Activated T-cell treated with anti-CD3 and anti-CD28 coated beads for 4 hours (primary cell): ENCODE measurements around the gene CABLES1.
"Not testable (repeated sequence)": the region's sequence is repeated elsewhere in the genome, so short reads cannot be mapped to it uniquely, and the experiment has no call there.

Experiments
- DNase-seq: peaks from one replicate; pipeline ENCODE4 v3.0.0-alpha.2; 2020

The CABLES1 gene

DNA sequence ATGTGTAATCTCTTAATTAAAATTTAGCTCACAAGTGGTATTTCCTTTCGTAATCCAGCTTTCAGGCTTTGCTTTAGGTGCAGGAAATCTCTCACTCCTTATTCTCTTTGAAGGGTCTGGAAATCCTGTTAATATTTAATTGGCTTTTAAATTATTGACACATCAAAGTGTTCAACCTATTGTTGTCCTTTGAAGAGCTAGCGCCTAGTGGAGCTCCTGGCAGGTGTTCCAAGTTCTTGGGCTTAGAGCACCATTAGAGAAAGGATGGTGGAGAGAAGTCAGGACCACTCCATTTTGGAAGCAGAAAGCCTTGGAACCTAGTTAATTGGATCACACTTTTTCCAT, 92.4 kb downstream of the CABLES1 start:
- DNase-seq, result no peak

- DNase-seq, result no peak
Observed at GRCh38 chr18:23228102-23229061, 93.1 kb downstream of the CABLES1 start.

DNA sequence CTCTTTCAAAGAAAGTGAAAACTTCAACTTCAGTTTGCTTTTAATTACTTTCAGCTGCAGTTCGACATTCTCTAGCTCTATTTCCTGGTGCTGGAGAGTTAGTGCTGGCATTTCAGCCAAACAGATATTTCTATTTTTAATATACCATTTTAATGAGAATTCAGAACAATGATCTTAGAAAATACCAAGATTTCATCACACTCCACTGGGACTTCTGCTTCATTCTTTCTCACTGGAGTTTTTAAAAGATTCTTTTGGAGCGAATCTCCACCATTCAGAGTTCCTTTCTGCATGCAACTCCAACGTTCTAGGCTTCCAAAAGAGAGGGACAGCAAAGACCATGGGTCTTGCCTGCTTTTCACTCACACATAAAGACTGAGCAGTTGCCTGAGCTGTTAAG, 94.2 kb downstream of the CABLES1 start:
- DNase-seq, result no peak

- no peak for DNase-seq
Observed at GRCh38 chr18:23230686-23231085, 95.4 kb downstream of the CABLES1 start.

GRCh38 chr18:23231340-23232021, 96.2 kb downstream of the CABLES1 start:
- peak; percentile 50 for DNase-seq

DNA sequence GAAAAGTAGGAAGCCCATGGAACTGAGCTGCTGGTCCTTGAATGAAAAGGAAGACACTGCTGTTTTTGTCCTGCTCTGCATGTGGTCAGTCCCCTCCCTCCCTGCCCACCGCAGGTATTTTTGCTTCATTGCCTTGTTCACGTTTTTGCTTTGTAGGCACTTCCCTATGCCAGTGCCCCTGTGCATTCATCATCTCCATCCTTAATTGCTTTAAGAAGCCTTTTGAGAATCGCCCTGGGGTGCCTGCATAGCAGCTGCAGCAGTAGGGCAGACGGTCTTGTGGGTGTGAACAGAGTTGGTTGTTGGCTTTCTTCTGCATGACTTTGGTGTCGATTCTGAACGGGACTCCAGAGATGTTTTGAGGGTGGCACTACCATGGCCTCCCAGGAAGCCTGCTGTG, 97.0 kb downstream of the CABLES1 start:
- DNase-seq, result no peak

DNA sequence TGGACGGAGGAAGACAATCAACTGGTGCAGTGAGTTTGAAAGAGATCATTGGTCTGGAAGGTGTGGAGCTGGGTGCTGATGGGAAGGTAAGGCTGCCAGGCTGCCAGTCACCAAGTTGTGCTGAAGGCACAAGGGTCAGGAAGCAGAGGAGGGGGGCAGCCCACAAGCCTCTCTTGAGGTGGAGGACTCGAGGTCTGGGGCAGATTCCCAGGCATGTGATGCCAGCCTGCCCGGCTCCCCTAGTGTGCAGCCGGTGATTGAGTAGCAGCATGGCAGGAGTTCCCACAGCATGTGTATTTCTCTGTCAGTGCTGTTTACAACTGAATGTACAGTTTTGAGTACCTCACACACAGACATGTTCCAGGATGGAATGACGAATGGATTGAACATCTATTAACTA, 99.3 kb downstream of the CABLES1 start:
- no peak for DNase-seq

- DNase-seq, result no peak
Observed at GRCh38 chr18:23235336-23235735, 100.1 kb downstream of the CABLES1 start.

DNA sequence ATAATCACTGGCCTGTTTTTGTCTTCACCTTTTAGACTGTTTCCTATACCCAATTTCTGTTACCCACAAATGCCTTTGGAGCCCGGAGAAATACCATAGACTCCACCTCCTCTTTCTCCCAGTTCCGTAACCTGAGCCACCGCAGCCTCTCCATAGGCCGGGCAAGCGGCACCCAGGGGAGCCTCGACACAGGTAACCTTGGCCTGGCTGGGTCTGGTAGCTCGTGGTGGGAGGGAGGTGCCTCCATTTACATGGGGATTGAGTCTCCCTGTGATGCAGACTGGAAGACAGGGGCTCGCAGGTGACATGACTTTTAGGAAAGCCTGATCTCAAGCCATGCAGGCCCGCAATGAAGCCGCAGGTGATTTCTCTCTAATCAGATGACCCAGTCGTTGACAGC, 100.6 kb downstream of the CABLES1 start:
- DNase-seq, result no peak

DNA sequence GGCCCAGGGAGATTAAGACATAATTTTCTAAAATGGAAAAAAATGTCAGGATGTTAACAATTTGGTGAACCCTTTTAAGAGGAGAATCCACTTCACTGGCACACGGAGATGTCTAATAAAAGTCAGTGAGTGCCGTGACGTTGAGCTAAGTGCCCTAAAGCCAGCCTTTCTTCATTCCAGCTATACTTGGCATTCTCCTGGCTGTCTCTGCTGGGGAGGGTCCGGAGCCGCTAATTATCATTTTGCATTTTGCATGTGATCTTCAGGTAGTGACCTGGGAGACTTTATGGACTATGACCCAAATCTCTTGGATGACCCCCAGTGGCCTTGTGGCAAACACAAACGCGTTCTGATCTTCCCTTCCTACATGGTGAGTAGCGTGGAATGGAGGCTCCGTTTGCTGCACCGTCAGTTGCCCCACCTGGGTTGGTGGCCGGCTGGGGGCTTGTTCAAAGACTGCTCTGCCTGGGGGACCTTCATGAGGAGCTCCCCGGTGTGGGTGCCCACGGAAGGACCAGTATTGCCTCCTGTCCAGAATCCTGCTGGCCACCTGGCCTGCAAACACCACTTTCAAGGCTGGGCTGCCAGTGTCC, 101.7 kb downstream of the CABLES1 start:
- DNase-seq, result no peak

- DNase-seq, result no peak
Observed at GRCh38 chr18:23237524-23238151, 102.4 kb downstream of the CABLES1 start.

GRCh38 chr18:23238152-23238531, 102.9 kb downstream of the CABLES1 start:
- no peak for DNase-seq

DNA sequence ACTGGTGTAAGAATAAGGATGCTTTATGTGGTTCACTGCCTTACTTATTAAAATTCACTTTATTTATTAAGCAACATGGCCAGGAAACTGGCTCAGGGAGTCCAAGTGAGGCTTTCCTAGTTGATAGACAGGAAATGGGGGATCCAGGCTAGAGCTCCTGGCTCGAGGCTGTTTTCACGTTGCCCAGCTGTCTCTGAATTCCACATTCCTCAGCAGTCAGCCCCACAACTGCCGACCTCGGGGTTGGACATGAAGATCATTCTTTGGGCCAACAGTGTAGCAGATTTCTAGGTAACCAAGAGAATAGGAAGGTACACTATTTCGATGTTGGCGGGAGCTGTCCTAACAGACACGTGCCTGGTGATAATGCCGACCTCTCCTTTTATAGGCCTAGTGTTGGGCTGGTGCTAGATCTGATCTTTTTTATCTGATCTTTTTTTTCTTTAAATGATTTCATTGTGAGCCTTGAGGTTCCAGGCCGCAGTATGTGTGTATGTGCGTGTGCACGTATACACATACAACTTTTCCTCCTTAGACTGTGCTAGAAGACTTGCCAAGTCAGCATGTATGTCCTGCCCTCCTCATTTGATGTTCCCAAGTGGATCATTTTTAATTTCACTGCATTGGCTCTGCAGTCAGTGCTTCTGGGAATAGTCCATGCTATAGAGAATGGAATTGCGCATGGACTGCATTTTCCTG, 103.5 kb downstream of the CABLES1 start:
- DNase-seq, result no peak

DNA sequence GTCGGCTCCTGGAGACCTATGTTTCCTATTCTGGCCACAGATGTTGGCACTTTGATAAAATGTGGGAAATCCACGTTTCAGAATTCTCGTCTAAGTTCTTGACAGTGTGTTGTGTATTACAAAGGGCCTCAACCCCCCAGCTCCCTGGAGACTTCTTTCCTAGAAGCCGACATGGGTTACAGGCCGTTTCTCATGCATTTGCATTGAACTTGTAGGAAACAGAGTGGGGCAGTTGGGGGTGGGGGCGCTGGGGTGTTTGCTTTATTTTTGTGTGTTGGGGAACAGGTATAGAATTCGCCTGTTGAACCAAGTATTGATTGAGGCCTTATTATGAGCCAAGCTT, 104.0 kb downstream of the CABLES1 start:
- no peak for DNase-seq

- DNase-seq, result no peak
Observed at GRCh38 chr18:23239885-23240608, 104.8 kb downstream of the CABLES1 start.

DNA sequence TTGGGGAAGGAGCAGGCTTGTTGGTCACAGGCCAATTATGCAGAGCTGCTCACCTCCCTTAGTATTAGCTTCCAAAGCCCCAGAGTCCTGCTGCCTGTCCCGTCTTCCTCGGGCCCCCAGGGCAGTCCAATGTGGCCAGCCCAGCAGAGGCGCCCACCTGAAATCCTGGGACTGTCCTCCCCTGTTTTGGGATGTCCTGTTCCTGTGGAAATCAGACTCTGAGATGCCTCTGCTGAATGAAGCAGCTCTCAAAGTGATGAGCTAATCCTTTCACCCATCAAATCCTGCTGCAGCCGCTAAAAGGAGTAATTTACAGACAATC, 105.3 kb downstream of the CABLES1 start:
- DNase-seq, result no peak

DNA sequence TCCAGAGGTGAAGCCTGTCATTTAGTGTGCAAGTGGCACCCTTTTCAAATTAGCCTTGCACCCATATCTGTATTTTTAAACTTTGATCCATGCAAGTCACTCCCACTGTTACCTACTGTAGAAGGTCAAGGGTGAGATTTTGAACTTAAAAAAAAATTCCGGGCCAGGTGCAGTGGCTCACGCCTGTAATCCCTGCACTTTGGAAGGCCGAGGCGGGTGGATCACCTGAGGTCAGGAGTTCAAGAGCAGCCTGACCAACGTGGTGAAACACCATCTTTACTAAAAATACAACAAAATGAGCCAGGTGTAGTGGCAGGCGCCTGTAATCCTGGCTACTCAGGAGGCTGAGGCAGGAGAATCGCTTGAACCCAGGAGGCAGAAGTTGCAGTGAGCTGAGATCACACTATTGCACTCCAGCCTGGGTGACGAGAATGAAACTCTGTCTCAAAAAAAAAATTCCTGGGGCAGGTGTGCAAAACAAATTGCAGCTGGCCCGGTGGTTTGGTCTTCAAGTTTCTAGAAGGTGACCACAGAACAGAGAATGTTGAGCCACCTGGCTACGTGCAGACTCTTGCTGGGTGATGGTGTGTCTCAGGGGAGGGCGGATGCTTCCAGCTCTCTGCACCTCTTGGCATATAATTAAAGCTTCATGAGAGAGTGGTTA, 106.7 kb downstream of the CABLES1 start:
- DNase-seq, result not testable (repeated sequence)

DNA sequence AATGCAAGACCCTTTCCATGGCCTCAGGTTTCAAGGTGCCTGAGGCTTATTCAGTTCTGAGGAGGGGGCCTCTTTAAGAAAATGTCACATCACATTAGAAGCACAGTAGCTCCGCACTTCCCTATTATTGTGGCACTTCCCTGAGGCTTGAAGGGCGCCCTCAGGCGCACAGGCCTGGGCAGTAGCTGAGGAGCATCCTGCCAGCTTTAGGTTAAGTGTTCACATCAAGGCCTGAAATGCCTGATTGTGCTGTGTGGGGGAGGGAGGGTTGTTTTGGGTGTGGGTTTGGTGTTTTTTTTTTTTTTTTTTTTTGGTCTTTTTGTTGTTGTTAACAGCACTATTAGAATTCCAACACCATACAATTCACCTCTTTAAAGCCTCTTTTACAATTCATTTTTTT, 107.9 kb downstream of the CABLES1 start:
- DNase-seq, result no peak

- DNase-seq, result no peak
Observed at GRCh38 chr18:23243816-23244215, 108.5 kb downstream of the CABLES1 start.

DNA sequence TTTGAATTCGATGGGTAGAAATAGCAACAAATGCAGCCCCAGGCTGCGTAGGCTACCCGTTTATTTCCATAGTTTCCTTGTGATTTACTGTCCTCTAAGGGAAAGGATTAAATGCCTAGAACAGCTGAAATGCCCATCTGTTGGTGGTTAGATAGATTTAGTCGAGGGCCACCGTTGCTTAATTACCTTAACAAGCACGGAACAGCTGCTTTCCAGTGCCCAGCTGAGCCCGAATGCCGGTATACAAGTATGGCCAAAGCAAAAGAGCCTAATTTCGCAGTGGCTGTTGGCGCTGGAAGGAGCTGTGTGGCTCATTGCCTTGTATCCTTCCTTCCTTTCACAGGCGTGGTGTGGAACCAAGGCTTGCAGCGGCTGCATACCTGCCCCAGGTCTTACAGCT, 109.1 kb downstream of the CABLES1 start:
- DNase-seq, result no peak

- DNase-seq, result no peak
Observed at GRCh38 chr18:23245461-23245860, 110.2 kb downstream of the CABLES1 start.

- no peak for DNase-seq
Observed at GRCh38 chr18:23247331-23247730, 112.0 kb downstream of the CABLES1 start.
